ENCODE data around the gene UBAC2.

Gene UBAC2

DNA sequence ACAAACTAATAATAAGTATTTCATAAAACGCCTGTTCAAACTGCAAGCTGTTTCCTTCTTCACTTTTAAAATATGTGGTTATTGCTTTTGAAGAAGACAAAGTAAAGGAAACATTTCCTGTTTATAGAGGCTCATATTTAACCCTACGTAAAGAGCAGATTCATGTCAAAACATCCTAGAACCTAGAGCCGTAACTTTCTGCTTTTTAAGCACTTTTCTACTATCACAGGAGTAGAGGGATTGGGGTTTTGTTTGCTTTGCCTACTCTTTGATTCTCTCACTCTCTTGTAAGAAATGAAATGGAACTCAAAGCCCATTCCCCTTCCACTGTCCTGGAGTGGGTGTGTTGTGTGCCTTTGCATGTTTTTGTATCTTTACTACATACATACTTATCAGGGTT, 160.5 kb downstream of the UBAC2 start:
- no peak for TF ChIP-seq PAX5 (IDR thresholded peaks at IDR 0.05; ENCODE audit: insufficient read depth, low read length, severe bottlenecking)
- no peak for TF ChIP-seq TAF1 (IDR thresholded peaks at IDR 0.05; ENCODE audit: low read depth, low read length)
- TF ChIP-seq POLR2A (IDR thresholded peaks at IDR 0.05; ENCODE audit: low read depth, low read length) = no peak
- no peak for TF ChIP-seq SPI1 (IDR thresholded peaks at IDR 0.05; ENCODE audit: low read depth, low read length)
- TF ChIP-seq POLR2AphosphoS5 (IDR thresholded peaks at IDR 0.05; ENCODE audit: low read depth, low read length) = no peak
- no peak for TF ChIP-seq POU2F2 (IDR thresholded peaks at IDR 0.05; ENCODE audit: low read depth, low read length)
- no peak for DNase-seq (ENCODE audit: insufficient read length, low spot score)
- FAIRE-seq = no peak

DNA sequence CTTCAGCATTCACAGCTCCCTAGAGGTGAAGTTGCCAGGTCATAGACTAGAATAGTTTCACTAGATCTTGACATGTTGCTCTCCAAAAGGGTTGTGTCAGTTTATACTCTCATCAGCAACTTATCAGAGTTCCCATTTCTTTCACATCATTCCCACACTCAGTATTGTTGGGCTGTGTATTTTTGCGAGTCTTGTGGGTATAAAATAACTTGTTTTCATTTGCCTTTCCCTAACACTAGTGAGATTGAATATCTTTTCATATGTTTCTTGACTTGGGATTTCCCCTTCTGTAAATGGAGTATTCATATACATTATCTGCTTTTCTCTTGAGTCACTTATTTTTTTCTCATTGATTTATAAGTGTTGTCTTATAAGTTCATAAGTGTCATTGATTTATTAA, 161.7 kb downstream of the UBAC2 start:
- FAIRE-seq = peak; percentile 28
- TF ChIP-seq POLR2AphosphoS5 (IDR thresholded peaks at IDR 0.05; ENCODE audit: low read depth, low read length) = no peak
- TF ChIP-seq PAX5 (IDR thresholded peaks at IDR 0.05; ENCODE audit: insufficient read depth, low read length, severe bottlenecking) = no peak
- no peak for TF ChIP-seq TAF1 (IDR thresholded peaks at IDR 0.05; ENCODE audit: low read depth, low read length)
- no peak for TF ChIP-seq SPI1 (IDR thresholded peaks at IDR 0.05; ENCODE audit: low read depth, low read length)
- no peak for TF ChIP-seq POLR2A (IDR thresholded peaks at IDR 0.05; ENCODE audit: low read depth, low read length)
- no peak for TF ChIP-seq POU2F2 (IDR thresholded peaks at IDR 0.05; ENCODE audit: low read depth, low read length)
- DNase-seq (ENCODE audit: insufficient read length, low spot score) = no peak

DNA sequence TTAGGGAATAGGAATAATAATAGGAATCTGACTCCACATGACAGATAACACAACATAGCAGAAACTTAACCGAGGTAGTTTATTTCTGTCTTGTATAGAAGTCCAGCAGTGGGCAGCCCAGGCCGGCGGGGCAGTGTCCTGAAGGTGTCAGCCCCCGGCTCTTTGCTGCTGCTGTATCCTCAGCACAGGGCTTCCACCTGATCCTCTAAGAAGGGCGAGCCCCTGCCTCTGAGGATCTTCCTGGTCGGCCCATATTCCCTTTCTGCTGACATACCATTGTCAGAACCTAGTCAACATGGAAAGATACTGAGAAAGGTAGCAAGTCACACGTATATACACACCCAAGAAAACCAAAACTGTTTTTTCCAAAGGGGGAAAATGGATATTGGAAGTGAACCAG, 162.7 kb downstream of the UBAC2 start:
- DNase-seq (ENCODE audit: insufficient read length, low spot score) = no peak
- no peak for TF ChIP-seq PAX5 (IDR thresholded peaks at IDR 0.05; ENCODE audit: insufficient read depth, low read length, severe bottlenecking)
- no peak for TF ChIP-seq SPI1 (IDR thresholded peaks at IDR 0.05; ENCODE audit: low read depth, low read length)
- TF ChIP-seq POLR2A (IDR thresholded peaks at IDR 0.05; ENCODE audit: low read depth, low read length) = no peak
- TF ChIP-seq POU2F2 (IDR thresholded peaks at IDR 0.05; ENCODE audit: low read depth, low read length) = no peak
- TF ChIP-seq POLR2AphosphoS5 (IDR thresholded peaks at IDR 0.05; ENCODE audit: low read depth, low read length) = no peak
- no peak for TF ChIP-seq TAF1 (IDR thresholded peaks at IDR 0.05; ENCODE audit: low read depth, low read length)
- FAIRE-seq = peak; percentile 71

DNA sequence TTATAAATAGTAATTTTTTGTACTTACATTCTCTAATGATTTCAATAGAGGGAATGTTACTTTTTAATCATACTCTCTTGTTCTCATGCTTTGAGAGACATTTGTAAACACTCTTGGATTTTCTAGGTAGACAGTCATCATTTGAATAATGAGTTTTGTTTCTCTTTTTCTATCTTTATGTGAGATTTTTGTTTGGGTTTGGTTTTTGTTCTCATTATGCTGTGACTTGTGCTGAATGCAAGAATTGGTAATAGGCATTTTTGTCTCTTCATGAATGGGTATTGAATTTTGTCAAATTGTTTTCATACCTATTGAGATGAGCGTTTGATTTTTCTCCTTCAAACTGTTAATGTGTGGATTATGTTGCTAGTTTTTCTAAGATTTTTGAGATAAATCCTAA, 163.3 kb downstream of the UBAC2 start:
- FAIRE-seq (no peak), DNase-seq (ENCODE audit: insufficient read length, low spot score) (no peak)
- TF ChIP-seq PAX5 (IDR thresholded peaks at IDR 0.05; ENCODE audit: insufficient read depth, low read length, severe bottlenecking) = no peak
- no peak for TF ChIP-seq POU2F2 (IDR thresholded peaks at IDR 0.05; ENCODE audit: low read depth, low read length)
- TF ChIP-seq TAF1 (IDR thresholded peaks at IDR 0.05; ENCODE audit: low read depth, low read length) = no peak
- no peak for TF ChIP-seq SPI1 (IDR thresholded peaks at IDR 0.05; ENCODE audit: low read depth, low read length)
- no peak for TF ChIP-seq POLR2A (IDR thresholded peaks at IDR 0.05; ENCODE audit: low read depth, low read length)
- TF ChIP-seq POLR2AphosphoS5 (IDR thresholded peaks at IDR 0.05; ENCODE audit: low read depth, low read length) = no peak

DNA sequence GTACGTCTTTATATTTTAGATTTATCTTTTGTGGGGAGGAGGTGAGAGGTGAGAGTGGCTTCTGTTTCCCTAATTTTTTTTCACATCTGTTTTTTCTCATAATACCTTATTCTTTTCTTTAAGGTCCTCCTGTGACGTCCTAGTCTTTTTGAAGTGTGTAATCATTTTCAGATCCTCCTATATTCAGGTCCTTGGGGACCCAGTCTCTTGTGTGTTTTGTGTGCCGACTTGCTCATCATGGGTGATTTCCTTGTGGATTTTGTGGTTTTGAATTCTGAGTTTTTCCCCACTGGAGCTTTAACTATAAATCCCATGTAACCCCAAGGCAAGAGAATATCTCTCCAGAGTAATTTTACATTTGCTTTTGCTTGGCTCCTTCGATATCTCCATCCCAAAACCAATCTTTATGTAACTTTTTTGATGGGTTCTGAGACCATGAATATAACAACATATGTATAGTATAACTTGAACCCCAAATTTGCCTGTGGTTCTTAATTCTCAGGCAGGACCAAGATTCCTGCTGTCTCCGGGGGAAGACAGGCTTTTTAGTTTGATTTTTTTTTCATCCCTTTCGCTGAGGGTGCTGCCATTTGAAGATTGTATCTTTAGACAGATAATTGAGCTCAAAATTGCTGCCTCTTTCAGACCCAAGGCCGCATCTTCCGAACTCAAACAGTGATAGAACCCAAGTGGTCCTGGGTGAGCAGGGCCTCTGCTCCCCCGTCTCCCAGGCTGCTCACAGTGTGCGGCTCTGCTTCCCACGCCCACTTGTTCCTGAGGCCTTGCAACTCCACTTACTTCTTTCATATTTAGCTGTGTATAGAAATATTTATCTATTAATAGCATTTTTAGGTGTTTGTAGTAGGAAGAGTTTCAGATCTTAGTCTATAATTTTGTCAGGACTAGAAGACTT, 165.7 kb downstream of the UBAC2 start:
- FAIRE-seq (peak; percentile 72), DNase-seq (ENCODE audit: insufficient read length, low spot score) (no peak)
- TF ChIP-seq POU2F2 (IDR thresholded peaks at IDR 0.05; ENCODE audit: low read depth, low read length) = peak; percentile 43; the same call in 1 of the 2 replicates
- TF ChIP-seq SPI1 (IDR thresholded peaks at IDR 0.05; ENCODE audit: low read depth, low read length) = peak; percentile 48; the same call in 1 of the 2 replicates
- TF ChIP-seq PAX5 (IDR thresholded peaks at IDR 0.05; ENCODE audit: insufficient read depth, low read length, severe bottlenecking) = no peak
- TF ChIP-seq POLR2AphosphoS5 (IDR thresholded peaks at IDR 0.05; ENCODE audit: low read depth, low read length) = no peak

DNA sequence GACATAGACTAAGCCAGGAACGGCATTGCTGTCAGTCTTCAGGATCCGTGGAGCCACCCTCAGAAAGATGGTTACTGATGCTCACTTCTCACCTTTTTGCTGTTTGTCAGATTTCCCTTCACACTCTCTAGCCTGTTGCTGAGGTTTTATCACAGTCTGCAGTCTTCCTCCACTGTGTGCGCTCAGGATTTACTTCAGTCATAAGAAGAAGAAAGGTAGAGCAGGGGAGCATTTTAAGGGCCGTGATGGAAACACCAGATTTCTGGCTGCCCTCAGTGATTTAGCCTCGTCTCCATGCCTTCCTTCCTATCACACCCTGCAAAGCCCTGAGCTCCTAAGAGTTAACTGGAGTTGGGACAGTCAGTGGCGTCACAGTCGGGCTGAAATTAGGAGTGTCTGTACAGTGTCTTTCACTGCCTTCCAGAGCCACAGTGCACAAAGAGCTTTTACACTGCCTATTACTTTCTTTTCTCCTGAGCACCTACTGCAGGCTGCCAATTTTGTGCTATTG, 166.5 kb downstream of the UBAC2 start:
- no peak for DNase-seq (ENCODE audit: insufficient read length, low spot score)
- no peak for FAIRE-seq
- TF ChIP-seq TAF1 (IDR thresholded peaks at IDR 0.05; ENCODE audit: low read depth, low read length) = no peak
- TF ChIP-seq PAX5 (IDR thresholded peaks at IDR 0.05; ENCODE audit: insufficient read depth, low read length, severe bottlenecking) = no peak
- no peak for TF ChIP-seq SPI1 (IDR thresholded peaks at IDR 0.05; ENCODE audit: low read depth, low read length)

DNA sequence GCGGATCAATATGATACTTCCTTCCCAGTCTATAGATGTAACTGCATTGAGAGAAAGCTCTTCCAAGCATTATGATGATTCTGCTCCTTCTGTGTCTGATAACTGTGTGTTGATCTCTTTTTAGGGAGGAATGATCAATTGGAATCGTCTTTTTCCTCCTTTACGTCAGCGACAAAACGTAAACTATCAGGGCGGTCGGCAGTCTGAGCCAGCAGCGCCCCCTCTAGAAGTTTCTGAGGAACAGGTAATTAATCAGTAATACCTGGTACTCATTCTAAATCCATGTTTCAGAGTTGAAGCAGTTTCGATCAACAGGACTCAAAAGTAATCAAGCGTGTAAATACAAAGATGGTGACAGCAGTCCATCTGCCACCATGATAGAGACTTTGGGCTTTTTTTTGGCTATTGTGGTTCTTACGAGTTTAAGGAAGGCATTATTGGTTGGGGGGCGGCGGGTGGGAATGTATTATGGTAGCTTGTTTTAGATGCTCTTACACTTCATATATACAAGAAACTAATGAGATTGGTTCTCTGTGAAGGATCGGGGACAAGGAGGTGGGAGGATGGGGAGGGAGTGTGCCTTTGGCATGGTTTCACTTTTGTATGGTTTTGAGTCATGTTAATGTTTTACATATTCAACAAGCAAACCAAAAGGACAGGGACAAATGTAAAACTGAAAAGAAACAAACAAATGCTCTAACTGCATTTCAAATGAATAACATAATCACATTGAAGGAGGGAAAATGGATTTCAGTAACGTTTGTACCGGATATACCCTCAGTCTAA, 167.2 kb downstream of the UBAC2 start:
- TF ChIP-seq SPI1 (IDR thresholded peaks at IDR 0.05; ENCODE audit: low read depth, low read length) = no peak
- TF ChIP-seq POLR2AphosphoS5 (IDR thresholded peaks at IDR 0.05; ENCODE audit: low read depth, low read length) = no peak
- no peak for TF ChIP-seq POLR2A (IDR thresholded peaks at IDR 0.05; ENCODE audit: low read depth, low read length)
- no peak for TF ChIP-seq TAF1 (IDR thresholded peaks at IDR 0.05; ENCODE audit: low read depth, low read length)
- TF ChIP-seq PAX5 (IDR thresholded peaks at IDR 0.05; ENCODE audit: insufficient read depth, low read length, severe bottlenecking) = no peak
- TF ChIP-seq POU2F2 (IDR thresholded peaks at IDR 0.05; ENCODE audit: low read depth, low read length) = no peak
- peak; percentile 85 for FAIRE-seq
- no peak for DNase-seq (ENCODE audit: insufficient read length, low spot score)

DNA sequence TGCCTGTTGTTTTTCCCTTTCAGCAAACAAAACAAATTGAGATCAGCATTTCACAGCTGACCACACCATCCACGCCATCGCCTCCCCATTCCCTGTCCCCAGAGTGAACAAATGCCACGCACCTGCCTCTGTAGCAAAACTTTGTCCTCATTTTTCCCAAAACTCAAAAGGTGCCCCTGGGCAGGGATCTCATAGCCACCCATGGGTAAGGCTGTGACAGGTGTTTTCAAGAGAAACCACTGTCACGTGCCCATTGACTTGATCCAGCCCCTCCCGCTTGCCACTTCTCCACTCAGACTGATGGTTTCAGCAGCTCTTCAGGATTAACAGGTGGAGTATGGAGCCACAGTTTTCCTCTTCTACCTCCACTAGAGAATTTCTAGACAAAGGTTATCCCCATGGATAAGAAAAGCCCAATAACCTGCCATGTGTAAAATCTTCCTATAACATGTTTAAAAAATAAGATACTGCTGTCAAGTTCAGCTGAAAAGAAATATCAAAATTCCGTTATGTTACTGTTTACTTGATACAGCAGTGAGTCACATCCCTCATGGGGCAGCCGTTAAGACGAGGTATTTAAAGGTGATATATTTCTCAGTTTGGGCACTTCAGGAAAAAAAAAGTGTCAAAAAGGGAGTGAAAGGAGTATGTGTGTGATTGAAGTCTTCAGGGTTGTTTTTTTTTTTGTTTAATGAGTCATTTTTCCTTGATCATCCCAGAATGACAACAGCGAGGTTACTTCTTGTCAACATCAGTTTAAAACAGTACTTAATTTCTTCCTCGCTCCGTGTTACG, 170.0 kb downstream of the UBAC2 start:
- FAIRE-seq (peak; percentile 23), DNase-seq (ENCODE audit: insufficient read length, low spot score) (no peak)
- TF ChIP-seq PAX5 (IDR thresholded peaks at IDR 0.05; ENCODE audit: insufficient read depth, low read length, severe bottlenecking) (no peak), POU2F2 (IDR thresholded peaks at IDR 0.05; ENCODE audit: low read depth, low read length) (no peak), SPI1 (IDR thresholded peaks at IDR 0.05; ENCODE audit: low read depth, low read length) (no peak), POLR2AphosphoS5 (IDR thresholded peaks at IDR 0.05; ENCODE audit: low read depth, low read length) (no peak), POLR2A (IDR thresholded peaks at IDR 0.05; ENCODE audit: low read depth, low read length) (no peak)
